IMR-90 (cell line): ENCODE measurements around the gene ETV6. TPM values are rescaled to one million over a fixed set of nuclear protein-coding genes. Genes with fewer than 3 reads are reported as not detected.

Source experiments
- ATAC-seq: fragments of 200-7000 bp; cut with Tn5 transposase; 2 replicates; pipeline ENCODE4 v1.9.1; 2020; ENCODE audit warnings: low read depth, mild to moderate bottlenecking, moderate library complexity
- BruUV-seq: library from RNA; stranded (reverse); fragments of 400-500 nt; replicated peaks from 2 replicates; lab custom pipeline; 2021; lab: Mats Ljungman, UMichigan
- CTCF ChIA-PET: fragments of 300-600 bp; formaldehyde crosslinking; extraction: SDS; loops from one replicate; lab custom pipeline; 2021; ENCODE audit warnings: antibody characterized with exemption; lab: Yijun Ruan, JAX
- POLR2A ChIA-PET: fragments of 300-600 bp; sonication (Branson Sonifier 250); formaldehyde crosslinking; loops from one replicate; lab custom pipeline; 2022; ENCODE audit warnings: antibody characterized with exemption; ENCODE audit not compliant: unreplicated experiment; lab: Charles Lee
- DNase-seq: peaks from one replicate; pipeline ENCODE4 v3.0.0; 2013
- H2AFZ ChIP-seq: replicated peaks from 2 replicates; pipeline ENCODE3; 2013; ENCODE audit warnings: low read length, mild to moderate bottlenecking; ENCODE audit not compliant: poor library complexity
- H2AK5ac ChIP-seq: 2 replicates; pipeline ENCODE4 v1.6.1; 2013; ENCODE audit warnings: low read depth, low read length, inconsistent platforms
- H2AK9ac ChIP-seq: replicated peaks from 2 replicates; pipeline ENCODE3; 2013; ENCODE audit warnings: mild to moderate bottlenecking, low read depth, low read length, moderate library complexity; ENCODE audit not compliant: poor library complexity
- H2BK120ac ChIP-seq: 2 replicates; pipeline ENCODE4 v1.6.1; 2013; ENCODE audit warnings: low read depth, low read length, inconsistent platforms
- H2BK15ac ChIP-seq: 3 replicates; pipeline ENCODE4 v1.6.1; 2013; ENCODE audit warnings: low read depth, low read length, inconsistent platforms
- H2BK20ac ChIP-seq: 2 replicates; pipeline ENCODE4 v1.6.1; 2013; ENCODE audit warnings: low read depth, mild to moderate bottlenecking, inconsistent platforms, low read length, moderate library complexity
- H2BK5ac ChIP-seq: 2 replicates; pipeline ENCODE4 v1.6.1; 2013; ENCODE audit warnings: mild to moderate bottlenecking, low read depth, low read length, inconsistent platforms; ENCODE audit not compliant: poor library complexity, severe bottlenecking
- H3K14ac ChIP-seq: replicated peaks from 2 replicates; pipeline ENCODE4 v1.6.1; 2013; ENCODE audit warnings: low read depth, low read length, inconsistent platforms
- H3K18ac ChIP-seq: 2 replicates; pipeline ENCODE4 v1.6.1; 2013; ENCODE audit warnings: low read depth, low read length, control low read depth
- H3K23ac ChIP-seq: 2 replicates; pipeline ENCODE4 v1.6.1; 2013; ENCODE audit warnings: low read depth, low read length, inconsistent platforms
- H3K27ac ChIP-seq: 2 replicates; pipeline ENCODE4 v1.5.1; 2013; ENCODE audit warnings: mild to moderate bottlenecking, control low read depth, low read length; ENCODE audit not compliant: insufficient read depth
- H3K27me3 ChIP-seq: 2 replicates; pipeline ENCODE4 v1.6.1; 2013; ENCODE audit warnings: low read length; ENCODE audit not compliant: control insufficient read depth, insufficient read depth
- H3K36me3 ChIP-seq: 2 replicates; pipeline ENCODE4 v1.6.1; 2013; ENCODE audit warnings: low read length, mixed read lengths; ENCODE audit not compliant: control insufficient read depth, insufficient read depth
- H3K4ac ChIP-seq: 2 replicates; pipeline ENCODE4 v1.6.1; 2013; ENCODE audit warnings: low read depth, low read length, inconsistent platforms
- H3K4me1 ChIP-seq: 2 replicates; pipeline ENCODE4 v1.6.1; 2013; ENCODE audit warnings: low read length, mixed read lengths; ENCODE audit not compliant: control insufficient read depth, insufficient read depth
- H3K4me2 ChIP-seq: 2 replicates; pipeline ENCODE4 v1.6.1; 2013; ENCODE audit warnings: low read depth, mild to moderate bottlenecking, control low read depth, low read length, moderate library complexity
- H3K4me3 ChIP-seq: 2 replicates; pipeline ENCODE4 v1.5.1; 2013; ENCODE audit warnings: low read depth, mild to moderate bottlenecking, control low read depth, low read length, moderate library complexity; ENCODE audit not compliant: insufficient read depth
- H3K56ac ChIP-seq: 2 replicates; pipeline ENCODE4 v1.6.1; 2013; ENCODE audit warnings: low read length, inconsistent platforms; ENCODE audit not compliant: insufficient read depth; ENCODE audit errors: extremely low read depth
- H3K79me1 ChIP-seq, 2 experiments: 2 replicates each; pipeline ENCODE4 v1.6.1; 2013; ENCODE audit warnings: low read length in 2 of 2, inconsistent platforms in 1 of 2, low read depth in 1 of 2
- H3K9ac ChIP-seq: 2 replicates; pipeline ENCODE4 v1.6.1; 2013; ENCODE audit warnings: low read depth, low read length, control low read depth
- H3K9me1 ChIP-seq: 2 replicates; pipeline ENCODE4 v1.6.1; 2013; ENCODE audit warnings: low read length, inconsistent platforms; ENCODE audit not compliant: insufficient read depth
- H3K9me3 ChIP-seq: 2 replicates; pipeline ENCODE4 v1.6.1; 2013; ENCODE audit warnings: low read length; ENCODE audit not compliant: control insufficient read depth, insufficient read depth
- H4K20me1 ChIP-seq: 2 replicates; pipeline ENCODE4 v1.6.1; 2013; ENCODE audit warnings: low read length, inconsistent platforms; ENCODE audit not compliant: insufficient read depth
- H4K5ac ChIP-seq: 2 replicates; pipeline ENCODE4 v1.6.1; 2013; ENCODE audit warnings: mild to moderate bottlenecking, low read depth, low read length, control low read depth
- H4K8ac ChIP-seq, 2 experiments: 2 replicates each; pipeline ENCODE4 v1.6.1; 2013; ENCODE audit warnings: low read depth in 2 of 2, low read length in 2 of 2, control low read depth in 1 of 2, inconsistent platforms in 1 of 2
- H4K91ac ChIP-seq: 2 replicates; pipeline ENCODE4 v1.6.1; 2013; ENCODE audit warnings: low read depth, low read length, inconsistent platforms; ENCODE audit not compliant: insufficient read depth
- BHLHE40 ChIP-seq: fragments of 150-350 bp; IDR thresholded peaks from 2 replicates; pipeline ENCODE4 v1.6.1; 2016; ENCODE audit warnings: mild to moderate bottlenecking, low read depth, low read length
- CEBPB ChIP-seq: IDR thresholded peaks from 2 replicates; pipeline ENCODE4 v1.6.1; 2012; ENCODE audit warnings: low read depth, low read length, improper control_type of control experiment
- CHD1 ChIP-seq: IDR thresholded peaks from 2 replicates; pipeline ENCODE4 v1.6.1; 2012; ENCODE audit warnings: low read depth, low read length, improper control_type of control experiment
- CTCF ChIP-seq: conservative IDR thresholded peaks from 2 replicates; pipeline ENCODE4 v1.5.1; 2012; ENCODE audit warnings: mild to moderate bottlenecking, low read depth, low read length, improper control_type of control experiment
- ELK1 ChIP-seq: fragments of 150-350 bp; IDR thresholded peaks from 2 replicates; pipeline ENCODE4 v1.6.1; 2016; ENCODE audit warnings: low read depth, mild to moderate bottlenecking, low read length, moderate library complexity, borderline replicate concordance
- FOS ChIP-seq: fragments of 150-350 bp; IDR thresholded peaks from 2 replicates; pipeline ENCODE4 v1.6.1; 2016; ENCODE audit warnings: low read depth, low read length
- MAFK ChIP-seq: IDR thresholded peaks from 2 replicates; pipeline ENCODE4 v1.6.1; 2012; ENCODE audit warnings: low read depth, low read length, improper control_type of control experiment
- MAZ ChIP-seq: IDR thresholded peaks from 2 replicates; pipeline ENCODE4 v1.6.1; 2012; ENCODE audit warnings: low read depth, mild to moderate bottlenecking, low read length, improper control_type of control experiment, moderate library complexity, borderline replicate concordance
- MXI1 ChIP-seq: IDR thresholded peaks from 2 replicates; pipeline ENCODE4 v1.6.1; 2012; ENCODE audit warnings: low read depth, mild to moderate bottlenecking, low read length, moderate library complexity, borderline replicate concordance
- NFE2L2 ChIP-seq: fragments of 150-350 bp; IDR thresholded peaks from 2 replicates; pipeline ENCODE4 v1.6.1; 2016; ENCODE audit warnings: low read depth, mild to moderate bottlenecking, low read length
- POLR2A ChIP-seq: IDR thresholded peaks from 2 replicates; pipeline ENCODE4 v1.6.1; 2012; ENCODE audit warnings: mild to moderate bottlenecking, low read depth, low read length
- RAD21 ChIP-seq: IDR thresholded peaks from 2 replicates; pipeline ENCODE4 v1.6.1; 2012; ENCODE audit warnings: low read length, improper control_type of control experiment
- RCOR1 ChIP-seq: IDR thresholded peaks from 2 replicates; pipeline ENCODE4 v1.6.1; 2012; ENCODE audit warnings: mild to moderate bottlenecking, low read length, improper control_type of control experiment; ENCODE audit not compliant: insufficient replicate concordance
- RFX5 ChIP-seq: IDR thresholded peaks from 2 replicates; pipeline ENCODE4 v1.8.0; 2012; ENCODE audit warnings: low read depth, mild to moderate bottlenecking, low read length, moderate library complexity
- SMC3 ChIP-seq: fragments of 150-350 bp; IDR thresholded peaks from 2 replicates; pipeline ENCODE4 v1.6.1; 2016; ENCODE audit warnings: low read depth, mild to moderate bottlenecking, antibody characterized with exemption, low read length, moderate library complexity
- USF2 ChIP-seq: fragments of 150-350 bp; IDR thresholded peaks from 2 replicates; pipeline ENCODE4 v1.6.1; 2017; ENCODE audit warnings: mild to moderate bottlenecking, antibody characterized with exemption, low read length, low read depth
- WGBS, 2 experiments: methylation state at CpG; one replicate each; pipeline versions ENCODE4 v1.1.5 to v1.1.7; 2013; ENCODE audit warnings: missing lambda C conversion rate in 2 of 2; ENCODE audit not compliant: insufficient read length in 1 of 2; ENCODE audit errors: extremely low coverage in 2 of 2; 5-methylcytosine and 5-hydroxymethylcytosine counted together
- dilution Hi-C: fragments of 300-500 bp; cut with HindIII; formaldehyde crosslinking; loops from one replicate; pipeline ENCODE4 v1.14.3; 2018; ENCODE audit warnings: low sequenced_read_pairs; ENCODE audit not compliant: unreplicated experiment
- in situ Hi-C: fragments of 300-500 bp; cut with MboI; formaldehyde crosslinking; loops from 3 replicates; pipeline ENCODE4 v1.14.3; 2019; ENCODE audit warnings: low sequenced_read_pairs, inconsistent platforms, mixed read lengths
- intact Hi-C: fragments of 100-400 bp; cut with micrococcal nuclease; formaldehyde crosslinking; loops from 2 replicates; pipeline ENCODE4 v1.10.0; 2022
- polyA plus RNA-seq, 3 experiments: library from polyadenylated mRNA; depleted of rRNA; stranded (reverse); fragments of >200 nt; gene quantifications; 2 replicates each; pipeline ENCODE4 v1.2.3, GENCODE V29; 2012; ENCODE audit warnings: low replicate concordance in 1 of 3
- total RNA-seq: library from RNA; depleted of rRNA; stranded (reverse); fragments of >200 nt; gene quantifications from 2 replicates; pipeline ENCODE4 v1.2.3, GENCODE V29; 2012

The ETV6 gene
- total and polyA plus RNA-seq, 2 of the 4 experiments (the other 2 are of a cell fraction) = 8.4 to 9.9 TPM

GRCh38 chr12:11902525-11902875 lies 253.0 kb downstream of the ETV6 start:
- Histone ChIP-seq H2BK120ac (no peak overlapping the region), H2BK20ac (no peak overlapping the region), H3K23ac (no peak overlapping the region), H4K91ac (no peak overlapping the region), H2AK5ac (no peak overlapping the region), H4K5ac (no peak overlapping the region), H2AFZ (no peak overlapping the region), H3K9me3 (no peaks in the 10 kb centered on the region), H2BK15ac (no peak overlapping the region), H3K36me3 (no peaks in the 10 kb centered on the region), H3K27me3 (no peaks in the 10 kb centered on the region), H3K4me1 (peaks cover 4% of the 10 kb centered on the region; the same call in 1 of the 2 replicates), H3K14ac (no peak overlapping the region), H3K4me2 (no peak overlapping the region), H3K27ac (no peak overlapping the region), H3K9ac (no peak overlapping the region), H4K8ac (no peak overlapping the region), H3K4ac (no peak overlapping the region), H3K9me1 (peaks cover 3% of the 10 kb centered on the region; the same call in 1 of the 2 replicates), H4K20me1 (no peaks in the 10 kb centered on the region), H3K4me3 (no peak overlapping the region), H3K79me1 (no peaks in the 10 kb centered on the region), H2AK9ac (no peak overlapping the region), H3K56ac (no peak overlapping the region), H3K18ac (no peak overlapping the region), H2BK5ac (no peak overlapping the region)
- no peak for TF ChIP-seq ELK1
- TF ChIP-seq RFX5 = no peak
- no peak for TF ChIP-seq POLR2A
- no peak for TF ChIP-seq RAD21
- no peak for TF ChIP-seq CHD1
- no peak for TF ChIP-seq RCOR1
- no peak for TF ChIP-seq BHLHE40
- TF ChIP-seq USF2 = no peak
- TF ChIP-seq MAZ = no peak
- no peak for TF ChIP-seq CTCF
- no peak for TF ChIP-seq MAFK
- no peak for TF ChIP-seq FOS
- no peak for TF ChIP-seq MXI1
- no peak for TF ChIP-seq NFE2L2
- TF ChIP-seq SMC3 = no peak
- TF ChIP-seq CEBPB = no peak
- DNase-seq = no peak
- in situ Hi-C loops (no loop called here), dilution Hi-C loops (no loop called here), intact Hi-C loops (no loop called here)
- no CpG with 5 or more reads among the region's 4 CpGs for WGBS, 2 experiments
- no TSS peak for BruUV-seq
- CTCF ChIA-PET = no interaction called here
- POLR2A ChIA-PET = no interaction called here
- no peak for ATAC-seq
